ENCODE data around the gene UPK1A. TPM values are rescaled to one million over a fixed set of nuclear protein-coding genes. Genes with fewer than 3 reads are reported as not detected.

The UPK1A gene
- total and polyA plus RNA-seq, 9 of the 15 experiments (the other 6 are each of a cell fraction or from before 2014, with no cell fraction given) = 0.06 to 0.13 TPM; not detected in 7

DNA sequence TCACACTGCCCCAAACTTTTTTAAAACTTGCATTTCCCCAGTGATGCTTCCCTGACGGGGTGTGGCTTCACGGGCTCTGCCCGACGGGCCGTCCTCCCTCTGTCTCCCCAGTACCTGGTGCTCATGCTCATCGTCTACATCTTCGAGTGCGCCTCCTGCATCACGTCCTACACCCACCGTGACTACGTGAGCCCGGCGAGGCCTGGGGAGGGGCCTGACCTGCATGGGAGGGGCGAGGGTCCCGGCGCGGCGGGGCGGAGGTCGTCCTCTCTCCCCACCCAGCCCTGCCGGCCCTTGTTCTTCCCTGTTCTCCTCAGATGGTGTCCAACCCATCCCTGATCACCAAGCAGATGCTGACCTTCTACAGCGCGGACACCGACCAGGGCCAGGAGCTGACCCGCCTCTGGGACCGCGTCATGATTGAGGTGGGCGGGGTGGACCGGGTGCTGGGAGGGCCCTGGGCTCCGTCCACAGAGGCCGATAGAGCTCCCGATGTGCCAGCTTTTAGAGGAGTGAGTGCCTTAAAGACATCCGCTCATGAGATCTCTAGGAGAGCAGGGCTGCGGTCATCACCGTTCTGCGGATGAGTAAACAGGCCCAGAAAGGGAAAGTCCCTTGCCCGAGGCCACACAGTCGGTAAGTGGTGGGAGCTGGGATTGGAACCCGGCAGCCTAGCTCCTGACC lies 6.9 kb downstream of the UPK1A start (continued):
- TF ChIP-seq, protein P1, sequence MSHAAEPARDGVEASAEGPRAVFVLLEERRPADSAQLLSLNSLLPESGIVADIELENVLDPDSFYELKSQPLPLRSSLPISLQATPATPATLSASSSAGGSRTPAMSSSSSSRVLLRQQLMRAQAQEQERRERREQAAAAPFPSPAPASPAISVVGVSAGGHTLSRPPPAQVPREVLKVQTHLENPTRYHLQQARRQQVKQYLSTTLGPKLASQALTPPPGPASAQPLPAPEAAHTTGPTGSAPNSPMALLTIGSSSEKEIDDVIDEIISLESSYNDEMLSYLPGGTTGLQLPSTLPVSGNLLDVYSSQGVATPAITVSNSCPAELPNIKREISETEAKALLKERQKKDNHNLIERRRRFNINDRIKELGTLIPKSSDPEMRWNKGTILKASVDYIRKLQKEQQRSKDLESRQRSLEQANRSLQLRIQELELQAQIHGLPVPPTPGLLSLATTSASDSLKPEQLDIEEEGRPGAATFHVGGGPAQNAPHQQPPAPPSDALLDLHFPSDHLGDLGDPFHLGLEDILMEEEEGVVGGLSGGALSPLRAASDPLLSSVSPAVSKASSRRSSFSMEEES (CRISPR knock-in tag; IDR thresholded peaks at IDR 0.05) = no peak
- no peak for TF ChIP-seq LEF1 (IDR thresholded peaks at IDR 0.05)
- TF ChIP-seq NEUROD1 (IDR thresholded peaks at IDR 0.05; ENCODE audit: borderline replicate concordance, low read depth, low read length, partially characterized antibody) = no peak
- TF ChIP-seq POLR2H (tag; IDR thresholded peaks at IDR 0.05; ENCODE audit: low read depth) = no peak
- TF ChIP-seq, protein P2, sequence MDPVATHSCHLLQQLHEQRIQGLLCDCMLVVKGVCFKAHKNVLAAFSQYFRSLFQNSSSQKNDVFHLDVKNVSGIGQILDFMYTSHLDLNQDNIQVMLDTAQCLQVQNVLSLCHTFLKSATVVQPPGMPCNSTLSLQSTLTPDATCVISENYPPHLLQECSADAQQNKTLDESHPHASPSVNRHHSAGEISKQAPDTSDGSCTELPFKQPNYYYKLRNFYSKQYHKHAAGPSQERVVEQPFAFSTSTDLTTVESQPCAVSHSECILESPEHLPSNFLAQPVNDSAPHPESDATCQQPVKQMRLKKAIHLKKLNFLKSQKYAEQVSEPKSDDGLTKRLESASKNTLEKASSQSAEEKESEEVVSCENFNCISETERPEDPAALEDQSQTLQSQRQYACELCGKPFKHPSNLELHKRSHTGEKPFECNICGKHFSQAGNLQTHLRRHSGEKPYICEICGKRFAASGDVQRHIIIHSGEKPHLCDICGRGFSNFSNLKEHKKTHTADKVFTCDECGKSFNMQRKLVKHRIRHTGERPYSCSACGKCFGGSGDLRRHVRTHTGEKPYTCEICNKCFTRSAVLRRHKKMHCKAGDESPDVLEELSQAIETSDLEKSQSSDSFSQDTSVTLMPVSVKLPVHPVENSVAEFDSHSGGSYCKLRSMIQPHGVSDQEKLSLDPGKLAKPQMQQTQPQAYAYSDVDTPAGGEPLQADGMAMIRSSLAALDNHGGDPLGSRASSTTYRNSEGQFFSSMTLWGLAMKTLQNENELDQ (CRISPR knock-in tag; IDR thresholded peaks at IDR 0.05; ENCODE audit: borderline replicate concordance) = no peak
- TF ChIP-seq, protein P3, sequence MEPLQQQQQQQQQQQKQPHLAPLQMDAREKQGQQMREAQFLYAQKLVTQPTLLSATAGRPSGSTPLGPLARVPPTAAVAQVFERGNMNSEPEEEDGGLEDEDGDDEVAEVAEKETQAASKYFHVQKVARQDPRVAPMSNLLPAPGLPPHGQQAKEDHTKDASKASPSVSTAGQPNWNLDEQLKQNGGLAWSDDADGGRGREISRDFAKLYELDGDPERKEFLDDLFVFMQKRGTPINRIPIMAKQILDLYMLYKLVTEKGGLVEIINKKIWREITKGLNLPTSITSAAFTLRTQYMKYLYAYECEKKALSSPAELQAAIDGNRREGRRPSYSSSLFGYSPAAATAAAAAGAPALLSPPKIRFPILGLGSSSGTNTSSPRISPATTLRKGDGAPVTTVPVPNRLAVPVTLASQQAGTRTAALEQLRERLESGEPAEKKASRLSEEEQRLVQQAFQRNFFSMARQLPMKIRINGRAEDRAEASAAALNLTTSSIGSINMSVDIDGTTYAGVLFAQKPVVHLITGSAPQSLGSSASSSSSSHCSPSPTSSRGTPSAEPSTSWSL (CRISPR knock-in tag; IDR thresholded peaks at IDR 0.05; ENCODE audit: borderline replicate concordance) = no peak
- TF ChIP-seq, protein P4, sequence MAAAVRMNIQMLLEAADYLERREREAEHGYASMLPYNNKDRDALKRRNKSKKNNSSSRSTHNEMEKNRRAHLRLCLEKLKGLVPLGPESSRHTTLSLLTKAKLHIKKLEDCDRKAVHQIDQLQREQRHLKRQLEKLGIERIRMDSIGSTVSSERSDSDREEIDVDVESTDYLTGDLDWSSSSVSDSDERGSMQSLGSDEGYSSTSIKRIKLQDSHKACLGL (CRISPR knock-in tag; IDR thresholded peaks at IDR 0.05; ENCODE audit: borderline replicate concordance, poor library complexity, severe bottlenecking) = no peak
- TF ChIP-seq CREBBP (IDR thresholded peaks at IDR 0.05; ENCODE audit: low read depth, low read length) = no peak
- no peak for TF ChIP-seq FOXA1 (IDR thresholded peaks at IDR 0.05; ENCODE audit: borderline replicate concordance)
- TF ChIP-seq BMI1 (IDR thresholded peaks at IDR 0.05; ENCODE audit: low read length) = no peak
- TF ChIP-seq SRSF7 (optimal IDR thresholded peaks at IDR 0.05; ENCODE audit: low read depth, low read length) = no peak
- TF ChIP-seq, protein P5, sequence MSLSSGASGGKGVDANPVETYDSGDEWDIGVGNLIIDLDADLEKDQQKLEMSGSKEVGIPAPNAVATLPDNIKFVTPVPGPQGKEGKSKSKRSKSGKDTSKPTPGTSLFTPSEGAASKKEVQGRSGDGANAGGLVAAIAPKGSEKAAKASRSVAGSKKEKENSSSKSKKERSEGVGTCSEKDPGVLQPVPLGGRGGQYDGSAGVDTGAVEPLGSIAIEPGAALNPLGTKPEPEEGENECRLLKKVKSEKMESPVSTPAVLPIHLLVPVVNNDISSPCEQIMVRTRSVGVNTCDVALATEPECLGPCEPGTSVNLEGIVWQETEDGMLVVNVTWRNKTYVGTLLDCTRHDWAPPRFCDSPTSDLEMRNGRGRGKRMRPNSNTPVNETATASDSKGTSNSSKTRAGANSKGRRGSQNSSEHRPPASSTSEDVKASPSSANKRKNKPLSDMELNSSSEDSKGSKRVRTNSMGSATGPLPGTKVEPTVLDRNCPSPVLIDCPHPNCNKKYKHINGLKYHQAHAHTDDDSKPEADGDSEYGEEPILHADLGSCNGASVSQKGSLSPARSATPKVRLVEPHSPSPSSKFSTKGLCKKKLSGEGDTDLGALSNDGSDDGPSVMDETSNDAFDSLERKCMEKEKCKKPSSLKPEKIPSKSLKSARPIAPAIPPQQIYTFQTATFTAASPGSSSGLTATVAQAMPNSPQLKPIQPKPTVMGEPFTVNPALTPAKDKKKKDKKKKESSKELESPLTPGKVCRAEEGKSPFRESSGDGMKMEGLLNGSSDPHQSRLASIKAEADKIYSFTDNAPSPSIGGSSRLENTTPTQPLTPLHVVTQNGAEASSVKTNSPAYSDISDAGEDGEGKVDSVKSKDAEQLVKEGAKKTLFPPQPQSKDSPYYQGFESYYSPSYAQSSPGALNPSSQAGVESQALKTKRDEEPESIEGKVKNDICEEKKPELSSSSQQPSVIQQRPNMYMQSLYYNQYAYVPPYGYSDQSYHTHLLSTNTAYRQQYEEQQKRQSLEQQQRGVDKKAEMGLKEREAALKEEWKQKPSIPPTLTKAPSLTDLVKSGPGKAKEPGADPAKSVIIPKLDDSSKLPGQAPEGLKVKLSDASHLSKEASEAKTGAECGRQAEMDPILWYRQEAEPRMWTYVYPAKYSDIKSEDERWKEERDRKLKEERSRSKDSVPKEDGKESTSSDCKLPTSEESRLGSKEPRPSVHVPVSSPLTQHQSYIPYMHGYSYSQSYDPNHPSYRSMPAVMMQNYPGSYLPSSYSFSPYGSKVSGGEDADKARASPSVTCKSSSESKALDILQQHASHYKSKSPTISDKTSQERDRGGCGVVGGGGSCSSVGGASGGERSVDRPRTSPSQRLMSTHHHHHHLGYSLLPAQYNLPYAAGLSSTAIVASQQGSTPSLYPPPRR (CRISPR knock-in tag; IDR thresholded peaks at IDR 0.05; ENCODE audit: borderline replicate concordance) = no peak
- no peak for TF ChIP-seq CEBPB (tag; IDR thresholded peaks at IDR 0.05)
- no peak for TF ChIP-seq HNRNPUL1 (IDR thresholded peaks at IDR 0.05; ENCODE audit: low read length)

All from K562 (cell line).